ENCODE measurements around the gene BLOC1S6. TPM values are rescaled to one million over a fixed set of nuclear protein-coding genes. Genes with fewer than 3 reads are reported as not detected.

BLOC1S6 gene
- total RNA-seq, 1 experiment from 2014 or later, result 28.7 TPM

- Mint-ChIP-seq H3K9me3 (no peaks in the 10 kb centered on the region), H3K27ac (no peak overlapping the region), H3K36me3 (no peaks in the 10 kb centered on the region), H3K4me3 (no peak overlapping the region), H3K4me1 (peaks cover 6% of the 10 kb centered on the region), H3K27me3 (ENCODE audit: low read depth) (peaks cover 31% of the 10 kb centered on the region)
- no peak for DNase-seq (ENCODE audit: low spot score)
- CTCF ChIA-PET, result no interaction called here
- no peak for ATAC-seq
- POLR2A ChIA-PET, result no interaction called here
- TF ChIP-seq IRF1 (CRISPR knock-in tag; IDR thresholded peaks at IDR 0.05) (no peak), FOXJ3 (CRISPR knock-in tag; IDR thresholded peaks at IDR 0.05; ENCODE audit: borderline replicate concordance) (no peak), SP1 (CRISPR knock-in tag; conservative IDR thresholded peaks at IDR 0.05) (no peak), CREM (CRISPR knock-in tag; IDR thresholded peaks at IDR 0.05) (no peak), PRDM15 (CRISPR knock-in tag; IDR thresholded peaks at IDR 0.05) (no peak), JAZF1 (CRISPR knock-in tag; IDR thresholded peaks at IDR 0.05) (no peak), TCF7 (CRISPR knock-in tag; IDR thresholded peaks at IDR 0.05; ENCODE audit: low read depth) (no peak), IRF2 (CRISPR knock-in tag; IDR thresholded peaks at IDR 0.05; ENCODE audit: borderline replicate concordance, low read depth) (no peak), ZBTB43 (CRISPR knock-in tag; IDR thresholded peaks at IDR 0.05) (no peak), SMAD4 (CRISPR knock-in tag; IDR thresholded peaks at IDR 0.05) (no peak), ATF3 (CRISPR knock-in tag; conservative IDR thresholded peaks at IDR 0.05) (no peak), ZNF423 (CRISPR knock-in tag; IDR thresholded peaks at IDR 0.05) (no peak), RELA (CRISPR knock-in tag; IDR thresholded peaks at IDR 0.05; ENCODE audit: borderline replicate concordance) (no peak), ZSCAN18 (CRISPR knock-in tag; IDR thresholded peaks at IDR 0.05) (no peak)
Observed at GRCh38 chr15:45551676-45552075, 35.5 kb upstream of the BLOC1S6 start.

- Mint-ChIP-seq H3K36me3 (no peaks in the 10 kb centered on the region), H3K27ac (no peak overlapping the region), H3K27me3 (ENCODE audit: low read depth) (peaks cover 43% of the 10 kb centered on the region), H3K4me3 (no peak overlapping the region), H3K9me3 (peaks cover 2% of the 10 kb centered on the region; the same call in 1 of the 2 replicates), H3K4me1 (no peaks in the 10 kb centered on the region)
- ChIA-PET POLR2A (interaction anchor here (0.7 kb wide), 1 partner anchor 75 kb away, joined by 7 read pairs; no protein-coding TSS in a partner anchor), CTCF (no interaction called here)
- ATAC-seq (no peak), DNase-seq (ENCODE audit: low spot score) (no peak)
- no peak for TF ChIP-seq JUN (CRISPR knock-in tag; IDR thresholded peaks at IDR 0.05)
- no peak for TF ChIP-seq FOXP1 (CRISPR knock-in tag; IDR thresholded peaks at IDR 0.05; ENCODE audit: borderline replicate concordance)
- no peak for TF ChIP-seq HMGA2 (CRISPR knock-in tag; IDR thresholded peaks at IDR 0.05)
- no peak for TF ChIP-seq ZBTB43 (CRISPR knock-in tag; IDR thresholded peaks at IDR 0.05)
- no peak for TF ChIP-seq E2F1 (CRISPR knock-in tag; IDR thresholded peaks at IDR 0.05)
- TF ChIP-seq RELA (CRISPR knock-in tag; IDR thresholded peaks at IDR 0.05; ENCODE audit: borderline replicate concordance), result no peak
- no peak for TF ChIP-seq SP1 (CRISPR knock-in tag; conservative IDR thresholded peaks at IDR 0.05)
- TF ChIP-seq GRHL2 (CRISPR knock-in tag; IDR thresholded peaks at IDR 0.05; ENCODE audit: insufficient replicate concordance, severe bottlenecking), result no peak
- no peak for TF ChIP-seq GTF2I (CRISPR knock-in tag; conservative IDR thresholded peaks at IDR 0.05)
- no peak for TF ChIP-seq E2F4 (CRISPR knock-in tag; IDR thresholded peaks at IDR 0.05; ENCODE audit: borderline replicate concordance, low read depth)
- TF ChIP-seq RORB (CRISPR knock-in tag; IDR thresholded peaks at IDR 0.05), result no peak
Observed at GRCh38 chr15:45555934-45556608, 31.1 kb upstream of the BLOC1S6 start.

All from WTC11 (cell line).